Ishikawa (cell line): Measurements from ENCODE around the gene RETREG1.

Experiments used
- CEBPB ChIP-seq: IDR thresholded peaks from 2 replicates; pipeline ENCODE4 v1.6.1; 2012
- EGR1 ChIP-seq: IDR thresholded peaks from 2 replicates; pipeline ENCODE4 v1.6.1; 2012
- EP300 ChIP-seq: IDR thresholded peaks from 2 replicates; pipeline ENCODE4 v1.6.1; 2012; ENCODE audit warnings: borderline replicate concordance
- FOXM1 ChIP-seq: IDR thresholded peaks from 2 replicates; pipeline ENCODE4 v1.6.1; 2012; ENCODE audit warnings: low read depth, borderline replicate concordance
- RAD21 ChIP-seq: IDR thresholded peaks from 2 replicates; pipeline ENCODE4 v1.6.1; 2012; ENCODE audit warnings: low read depth
- TCF12 ChIP-seq: IDR thresholded peaks from 2 replicates; pipeline ENCODE4 v1.6.1; 2012; ENCODE audit warnings: low read depth
- YY1 ChIP-seq: IDR thresholded peaks from 2 replicates; pipeline ENCODE4 v1.6.1; 2012; ENCODE audit warnings: low read depth
- ZBTB7A ChIP-seq: IDR thresholded peaks from 2 replicates; pipeline ENCODE4 v1.6.1; 2012; ENCODE audit warnings: low read depth
- TF ChIP-seq, protein P1 (sequence below): IDR thresholded peaks from 2 replicates; pipeline ENCODE4 v1.6.1; 2012
- TF ChIP-seq, protein P2 (sequence below): IDR thresholded peaks from 2 replicates; pipeline ENCODE4 v1.6.1; 2012
- TF ChIP-seq, protein P3 (sequence below): IDR thresholded peaks from 2 replicates; pipeline ENCODE4 v1.6.1; 2012; ENCODE audit warnings: low read depth, mild to moderate bottlenecking

DNA sequence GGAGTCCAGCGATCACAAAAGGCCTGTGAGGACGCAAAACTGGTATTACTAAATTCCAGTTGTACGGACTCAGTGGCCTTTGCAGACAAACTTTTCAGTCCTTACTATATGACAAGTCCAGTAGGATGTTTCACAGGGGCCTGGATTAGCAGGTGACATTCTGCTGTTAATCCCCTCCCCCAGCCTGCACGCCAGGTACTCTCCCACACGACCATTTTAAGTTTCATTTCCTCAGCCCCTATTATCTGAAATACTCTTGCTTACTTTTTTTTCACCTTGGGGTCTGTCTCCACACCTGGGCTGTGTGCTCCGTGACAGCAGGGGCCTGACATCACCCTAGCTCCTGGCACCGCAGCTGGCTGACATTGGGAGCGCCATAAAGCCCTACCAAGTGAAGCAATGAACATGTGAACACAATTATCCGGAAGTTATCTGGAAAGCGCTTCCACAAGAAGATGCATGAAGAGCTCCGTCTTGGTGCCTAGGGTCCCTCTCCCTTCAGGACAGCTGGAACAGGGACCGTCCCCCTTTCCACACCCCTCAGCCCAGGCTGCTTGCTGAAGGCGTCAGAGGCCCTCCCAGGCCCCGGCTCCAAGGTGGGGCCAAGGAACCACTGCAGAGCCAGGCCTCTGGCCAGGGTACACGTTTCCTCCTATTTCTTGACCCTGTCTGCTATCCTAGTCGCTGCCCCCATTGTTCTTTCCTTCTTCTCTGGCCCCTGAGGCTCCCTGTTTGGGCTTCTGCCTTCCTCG, 111.5 kb downstream of the RETREG1 start:
- TF ChIP-seq YY1: no peak
- no peak for TF ChIP-seq EP300
- TF ChIP-seq EGR1: no peak
- no peak for TF ChIP-seq ZBTB7A
- no peak for TF ChIP-seq RAD21
- TF ChIP-seq, protein P1, sequence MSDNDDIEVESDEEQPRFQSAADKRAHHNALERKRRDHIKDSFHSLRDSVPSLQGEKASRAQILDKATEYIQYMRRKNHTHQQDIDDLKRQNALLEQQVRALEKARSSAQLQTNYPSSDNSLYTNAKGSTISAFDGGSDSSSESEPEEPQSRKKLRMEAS: no peak
- TF ChIP-seq, protein P2, sequence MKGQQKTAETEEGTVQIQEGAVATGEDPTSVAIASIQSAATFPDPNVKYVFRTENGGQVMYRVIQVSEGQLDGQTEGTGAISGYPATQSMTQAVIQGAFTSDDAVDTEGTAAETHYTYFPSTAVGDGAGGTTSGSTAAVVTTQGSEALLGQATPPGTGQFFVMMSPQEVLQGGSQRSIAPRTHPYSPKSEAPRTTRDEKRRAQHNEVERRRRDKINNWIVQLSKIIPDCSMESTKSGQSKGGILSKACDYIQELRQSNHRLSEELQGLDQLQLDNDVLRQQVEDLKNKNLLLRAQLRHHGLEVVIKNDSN: no peak
- TF ChIP-seq TCF12: no peak
- TF ChIP-seq, protein P3, sequence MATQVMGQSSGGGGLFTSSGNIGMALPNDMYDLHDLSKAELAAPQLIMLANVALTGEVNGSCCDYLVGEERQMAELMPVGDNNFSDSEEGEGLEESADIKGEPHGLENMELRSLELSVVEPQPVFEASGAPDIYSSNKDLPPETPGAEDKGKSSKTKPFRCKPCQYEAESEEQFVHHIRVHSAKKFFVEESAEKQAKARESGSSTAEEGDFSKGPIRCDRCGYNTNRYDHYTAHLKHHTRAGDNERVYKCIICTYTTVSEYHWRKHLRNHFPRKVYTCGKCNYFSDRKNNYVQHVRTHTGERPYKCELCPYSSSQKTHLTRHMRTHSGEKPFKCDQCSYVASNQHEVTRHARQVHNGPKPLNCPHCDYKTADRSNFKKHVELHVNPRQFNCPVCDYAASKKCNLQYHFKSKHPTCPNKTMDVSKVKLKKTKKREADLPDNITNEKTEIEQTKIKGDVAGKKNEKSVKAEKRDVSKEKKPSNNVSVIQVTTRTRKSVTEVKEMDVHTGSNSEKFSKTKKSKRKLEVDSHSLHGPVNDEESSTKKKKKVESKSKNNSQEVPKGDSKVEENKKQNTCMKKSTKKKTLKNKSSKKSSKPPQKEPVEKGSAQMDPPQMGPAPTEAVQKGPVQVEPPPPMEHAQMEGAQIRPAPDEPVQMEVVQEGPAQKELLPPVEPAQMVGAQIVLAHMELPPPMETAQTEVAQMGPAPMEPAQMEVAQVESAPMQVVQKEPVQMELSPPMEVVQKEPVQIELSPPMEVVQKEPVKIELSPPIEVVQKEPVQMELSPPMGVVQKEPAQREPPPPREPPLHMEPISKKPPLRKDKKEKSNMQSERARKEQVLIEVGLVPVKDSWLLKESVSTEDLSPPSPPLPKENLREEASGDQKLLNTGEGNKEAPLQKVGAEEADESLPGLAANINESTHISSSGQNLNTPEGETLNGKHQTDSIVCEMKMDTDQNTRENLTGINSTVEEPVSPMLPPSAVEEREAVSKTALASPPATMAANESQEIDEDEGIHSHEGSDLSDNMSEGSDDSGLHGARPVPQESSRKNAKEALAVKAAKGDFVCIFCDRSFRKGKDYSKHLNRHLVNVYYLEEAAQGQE: no peak
- TF ChIP-seq CEBPB: no peak
- no peak for TF ChIP-seq FOXM1
